Measurements from ENCODE around the gene MAGEB1.

MAGEB1 gene, protein sequence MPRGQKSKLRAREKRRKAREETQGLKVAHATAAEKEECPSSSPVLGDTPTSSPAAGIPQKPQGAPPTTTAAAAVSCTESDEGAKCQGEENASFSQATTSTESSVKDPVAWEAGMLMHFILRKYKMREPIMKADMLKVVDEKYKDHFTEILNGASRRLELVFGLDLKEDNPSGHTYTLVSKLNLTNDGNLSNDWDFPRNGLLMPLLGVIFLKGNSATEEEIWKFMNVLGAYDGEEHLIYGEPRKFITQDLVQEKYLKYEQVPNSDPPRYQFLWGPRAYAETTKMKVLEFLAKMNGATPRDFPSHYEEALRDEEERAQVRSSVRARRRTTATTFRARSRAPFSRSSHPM

DNA sequence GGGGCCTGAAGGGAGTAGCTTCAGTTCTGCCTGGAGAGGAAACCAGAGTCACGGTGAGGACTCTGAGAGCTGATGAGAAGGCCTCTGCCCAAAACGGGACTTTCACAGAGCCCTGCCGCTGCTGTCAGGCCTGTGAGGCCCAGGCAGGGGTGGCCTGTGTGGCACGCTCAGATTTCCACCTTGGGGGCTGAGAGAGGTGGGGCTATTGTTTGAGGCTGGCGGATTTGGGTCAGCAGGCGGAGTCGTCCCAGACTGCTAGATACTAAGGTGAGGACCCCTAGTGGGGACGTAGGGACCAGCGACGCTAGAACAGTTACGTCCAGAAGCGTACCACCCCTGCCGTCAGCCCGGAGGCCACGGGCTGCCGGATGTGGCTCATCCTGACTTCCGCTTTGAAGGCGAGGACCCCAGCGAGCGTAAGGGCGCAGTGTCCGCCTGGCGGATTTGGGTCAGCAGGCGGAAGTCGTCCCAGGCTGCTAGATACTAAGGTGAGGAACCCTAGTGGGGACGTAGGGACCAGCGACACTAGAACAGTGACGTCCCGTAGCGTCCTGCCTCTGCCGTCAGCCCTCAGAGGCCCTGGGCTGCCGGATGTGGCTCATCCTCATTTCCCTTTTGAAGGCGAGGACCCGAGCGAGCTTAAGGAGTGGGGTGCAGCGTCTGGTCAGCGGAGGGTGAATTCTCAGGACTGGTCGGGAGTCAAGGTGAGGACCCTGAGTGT lies at the start of gene MAGEB1:
Gene MAGEB1 (plus strand): TSS at position 378 of the 721 bp plus-strand sequence. CDS start 3,348 bp downstream, outside the sequence.
- DNase-seq (ENCODE audit: low read depth in 2 of 2), result no peak

DNA sequence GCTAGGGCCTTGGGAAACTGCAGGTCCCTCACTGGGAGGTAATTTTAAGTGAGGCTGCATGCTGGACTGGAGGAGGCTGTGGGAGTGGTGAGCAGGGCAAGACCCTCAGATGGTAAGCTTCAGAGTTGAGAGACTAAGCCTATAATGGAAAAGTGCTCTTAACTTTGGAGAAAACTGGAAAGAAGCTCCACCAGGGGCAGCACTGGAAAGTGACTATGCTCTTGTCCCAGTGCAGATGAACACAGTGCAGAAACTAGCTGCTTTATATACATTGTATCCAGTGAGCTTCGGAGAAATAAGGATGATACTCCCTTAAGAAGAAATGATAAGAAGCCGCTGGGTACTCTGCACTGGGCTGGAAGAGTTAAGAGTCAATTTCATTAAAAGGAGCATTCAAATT lies 34.8 kb upstream of the MAGEB1 start:
- DNase-seq (ENCODE audit: low read depth in 2 of 2), result no peak

DNA sequence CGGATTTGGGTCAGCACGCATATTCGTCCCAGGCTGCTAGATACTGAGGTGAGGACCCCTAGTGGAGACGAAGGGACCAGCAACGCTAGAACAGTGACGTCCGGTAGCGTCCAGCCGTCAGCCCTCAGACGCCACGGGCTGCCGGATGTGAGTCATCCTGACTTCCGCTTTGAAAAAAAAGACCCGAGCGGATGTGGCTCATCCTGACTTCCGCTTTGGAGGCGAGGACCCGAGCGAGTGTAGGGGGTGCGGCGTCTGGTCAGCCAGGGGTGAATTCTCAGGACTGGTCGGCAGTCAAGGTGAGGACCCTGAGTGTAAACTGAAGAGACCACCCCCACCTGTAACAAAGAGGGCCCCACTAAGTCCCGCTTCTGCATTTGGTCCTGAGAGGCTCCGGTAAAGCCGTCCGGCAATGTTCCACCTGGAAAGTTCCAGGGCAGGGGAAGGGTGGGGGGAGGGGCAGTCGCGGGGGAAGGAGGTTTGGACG lies 31.5 kb upstream of the MAGEB1 start, which contains the start of gene MAGEB2:
Gene MAGEB2 (plus strand): TSS at position 207 of the 487 bp plus-strand sequence. CDS start 3,018 bp downstream, outside the sequence.
- DNase-seq (ENCODE audit: low read depth in 2 of 2), result no peak

DNA sequence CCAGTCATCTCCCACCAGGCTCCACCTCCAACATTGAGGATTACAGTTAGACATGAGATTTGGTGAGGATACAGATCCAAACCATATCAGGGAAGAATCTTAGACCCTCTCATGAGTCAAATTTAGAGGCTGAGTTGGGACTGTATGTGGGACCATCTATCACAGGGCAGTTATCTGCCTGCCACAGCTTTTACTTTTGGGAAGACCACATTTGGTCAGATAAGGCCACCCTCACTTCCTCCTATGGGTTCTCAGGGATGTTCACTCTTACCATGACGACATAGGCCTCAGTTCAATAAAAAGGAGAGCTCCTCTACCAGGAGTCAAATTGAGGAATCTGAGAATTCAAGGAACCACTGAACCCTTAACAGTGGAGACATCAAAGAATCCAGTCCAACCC lies 29.5 kb upstream of the MAGEB1 start:
- DNase-seq (ENCODE audit: low read depth in 2 of 2), result no peak

DNA sequence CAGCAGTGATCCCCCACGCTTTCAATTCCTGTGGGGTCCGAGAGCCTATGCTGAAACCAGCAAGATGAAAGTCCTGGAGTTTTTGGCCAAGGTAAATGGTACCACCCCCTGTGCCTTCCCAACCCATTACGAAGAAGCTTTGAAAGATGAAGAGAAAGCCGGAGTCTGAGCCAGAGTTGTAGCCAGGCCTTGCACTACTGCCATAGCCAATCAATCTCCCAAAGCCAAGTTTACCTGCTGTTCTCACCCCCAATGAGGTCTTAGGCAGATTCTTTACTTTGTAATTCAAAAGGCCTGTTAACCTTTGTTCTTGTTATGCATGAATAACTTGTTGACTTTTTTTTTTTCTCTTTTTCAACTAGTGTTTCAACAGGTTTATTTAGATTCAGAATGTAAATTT lies 27.6 kb upstream of the MAGEB1 start:
- DNase-seq (ENCODE audit: low read depth in 2 of 2), result no peak

DNA sequence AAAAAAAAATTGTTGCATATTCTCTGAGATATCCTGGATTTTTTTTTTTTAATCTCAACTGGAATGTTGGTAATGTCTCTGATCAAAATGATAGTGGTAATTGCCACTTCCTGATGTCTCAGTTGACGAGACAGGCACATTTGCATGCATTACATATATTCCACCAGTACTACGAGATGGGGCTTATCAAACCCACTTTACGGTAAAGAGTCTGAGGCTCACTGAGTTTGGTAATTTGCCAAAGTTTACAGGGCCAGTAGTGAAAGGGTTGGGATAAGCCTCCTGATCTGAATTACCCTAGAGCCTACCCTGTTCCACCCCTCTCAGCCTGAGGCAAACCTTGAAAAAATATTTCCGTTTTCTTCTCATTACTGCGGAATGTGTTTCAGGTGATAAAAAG lies 26.3 kb upstream of the MAGEB1 start:
- DNase-seq (ENCODE audit: low read depth in 2 of 2), result no peak

DNA sequence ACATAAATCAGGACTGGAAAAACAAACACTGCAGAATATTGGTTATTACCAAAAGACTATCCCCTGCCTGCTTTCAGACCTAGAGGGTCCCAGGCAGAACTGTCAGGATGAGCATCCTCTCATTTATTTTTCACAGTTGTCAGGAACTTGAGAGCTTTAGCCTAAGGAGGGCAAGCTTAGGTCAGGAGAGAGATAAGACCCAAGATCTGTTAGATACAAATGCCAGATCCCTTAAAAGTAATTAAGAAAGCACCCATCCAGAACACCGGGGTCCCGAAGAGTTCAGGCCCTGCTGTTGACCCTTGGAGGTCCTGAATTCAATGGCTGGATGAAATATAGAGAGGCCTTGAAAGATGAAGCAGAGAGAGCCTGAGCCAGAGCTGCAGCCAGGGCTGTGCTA lies 22.4 kb upstream of the MAGEB1 start:
- DNase-seq (ENCODE audit: low read depth in 2 of 2), result no peak

DNA sequence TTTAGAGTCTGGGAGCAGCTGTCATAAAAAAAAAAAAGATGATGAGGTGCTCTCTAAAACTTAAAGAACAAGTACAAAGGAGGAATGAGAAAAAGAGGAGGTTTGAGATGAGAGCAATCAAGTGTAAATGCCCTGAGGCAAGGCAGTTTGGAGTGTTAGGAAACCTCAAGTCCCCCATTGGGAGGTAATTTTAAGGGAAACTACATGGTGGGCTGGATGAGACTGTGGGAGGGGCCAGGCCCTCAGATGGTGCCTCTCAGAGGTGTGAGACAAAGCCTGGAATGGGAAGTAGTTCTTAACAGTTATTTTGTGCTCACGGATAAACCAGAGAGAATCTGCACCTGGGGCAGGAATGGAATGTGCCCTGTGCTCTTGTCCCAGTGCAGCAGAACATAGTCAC lies 18.4 kb upstream of the MAGEB1 start:
- no peak for DNase-seq (ENCODE audit: low read depth in 2 of 2)

DNA sequence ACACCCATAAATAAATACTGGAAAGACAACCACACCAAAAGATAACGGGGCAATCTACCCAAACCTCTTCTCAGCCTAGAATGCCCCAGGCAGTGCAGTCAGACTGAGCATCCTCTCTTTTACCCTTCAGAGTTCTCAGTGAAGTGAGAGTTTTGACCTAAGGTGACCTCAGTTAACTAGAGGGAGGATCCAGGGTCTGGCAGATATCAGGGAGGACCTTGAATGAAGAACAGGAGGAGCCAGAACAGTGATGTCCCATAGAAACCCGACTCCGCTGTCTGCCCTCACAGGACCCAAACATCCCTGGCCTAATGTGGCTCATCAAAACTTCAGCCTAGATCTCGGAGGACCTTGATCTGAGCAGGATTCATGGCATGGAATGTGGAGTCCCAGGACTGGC lies 16.6 kb upstream of the MAGEB1 start, which contains the start of gene MAGEB3:
Gene MAGEB3 (plus strand): TSS at position 263 of the 400 bp plus-strand sequence. CDS start 5,268 bp downstream, outside the sequence.
- DNase-seq (ENCODE audit: low read depth in 2 of 2), result no peak

DNA sequence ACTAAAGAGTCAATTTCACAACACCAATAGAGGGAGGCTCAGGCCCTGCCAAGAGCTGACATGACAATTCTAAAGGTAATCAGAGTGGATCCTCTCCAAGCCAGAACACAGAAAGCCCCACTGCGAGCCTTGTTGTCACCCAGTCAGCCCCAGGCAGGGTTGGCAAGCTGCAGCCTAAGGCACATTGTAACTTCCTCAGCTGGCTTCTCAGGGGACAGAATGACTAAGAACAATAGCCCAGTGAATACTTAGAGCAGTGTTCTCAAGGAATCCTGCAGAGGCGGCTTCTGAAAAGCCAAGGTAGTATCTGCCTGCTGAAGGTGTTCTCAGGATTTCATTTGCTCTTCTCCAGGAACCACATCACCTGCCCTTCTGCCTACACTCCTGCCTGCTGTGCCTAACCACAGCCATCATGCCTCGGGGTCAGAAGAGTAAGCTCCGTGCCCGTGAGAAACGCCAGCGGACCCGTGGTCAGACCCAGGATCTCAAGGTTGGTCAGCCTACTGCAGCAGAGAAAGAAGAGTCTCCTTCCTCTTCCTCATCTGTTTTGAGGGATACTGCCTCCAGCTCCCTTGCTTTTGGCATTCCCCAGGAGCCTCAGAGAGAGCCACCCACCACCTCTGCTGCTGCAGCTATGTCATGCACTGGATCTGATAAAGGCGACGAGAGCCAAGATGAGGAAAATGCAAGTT lies 5.1 kb upstream of the MAGEB1 start, which contains the start of gene MAGEB4:
Gene MAGEB4 (plus strand): TSS at position 277 of the 692 bp plus-strand sequence. CDS start 136 bp downstream, at position 413.
- no peak for DNase-seq (ENCODE audit: low read depth in 2 of 2)

DNA sequence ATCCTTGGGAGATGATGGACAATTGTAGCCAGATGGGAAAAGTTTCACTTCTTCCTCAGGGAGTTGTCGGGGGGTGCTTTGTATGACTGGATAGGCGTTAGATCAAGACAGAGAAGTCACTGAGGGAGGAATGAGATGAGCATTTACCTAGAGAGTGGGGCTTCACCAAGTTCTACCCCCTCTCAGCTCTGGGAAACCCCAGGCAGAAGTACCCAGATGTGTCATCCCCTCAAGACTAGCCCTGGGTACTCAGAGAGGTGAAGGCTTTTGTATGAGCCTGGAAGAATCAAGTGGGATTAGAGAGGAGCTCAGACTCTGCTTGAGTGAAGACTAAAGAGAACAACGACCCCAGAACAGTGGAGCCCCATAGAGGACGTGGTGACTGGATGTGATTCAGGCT lies 1.9 kb downstream of the MAGEB1 start:
- DNase-seq (ENCODE audit: low read depth in 2 of 2), result no peak

DNA sequence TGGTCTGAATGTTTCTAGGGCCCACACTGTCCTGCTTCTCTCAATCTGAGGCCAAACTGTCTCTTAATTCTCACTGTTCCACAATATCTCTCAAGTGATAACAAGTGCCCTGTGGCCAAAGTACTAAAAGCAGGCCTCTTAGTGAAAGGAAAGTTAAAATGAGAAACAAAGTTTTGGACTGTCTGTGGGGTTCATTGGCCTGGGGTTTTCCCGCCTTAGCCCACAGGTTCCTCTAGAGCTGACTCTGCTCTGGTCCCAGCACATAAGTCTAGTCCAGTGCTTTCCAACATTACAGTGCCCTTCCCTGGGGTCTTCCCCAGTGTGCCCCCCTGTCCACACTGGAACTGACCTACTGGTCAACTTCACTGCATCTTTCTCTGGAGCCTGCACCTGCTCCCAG lies 6.3 kb downstream of the MAGEB1 start:
- no peak for DNase-seq (ENCODE audit: low read depth in 2 of 2)

DNA sequence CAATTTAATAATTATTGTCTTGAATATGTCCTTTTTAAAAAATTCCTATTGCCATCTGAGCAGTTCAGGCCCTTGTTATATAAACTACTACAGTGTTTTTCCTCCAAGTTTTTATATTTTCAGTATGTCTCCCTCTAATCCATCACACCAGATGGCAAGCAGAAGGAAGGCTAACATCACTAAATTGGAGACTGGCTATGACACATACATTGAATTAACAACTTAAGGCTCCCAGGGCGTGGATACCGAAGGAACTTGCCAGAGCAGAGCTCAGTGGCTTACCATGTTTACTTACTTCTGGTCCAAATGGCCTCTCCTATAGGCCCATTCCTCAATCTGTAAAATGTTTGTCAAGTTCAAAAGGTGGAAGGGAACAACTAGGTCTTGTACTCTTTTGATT lies 13.0 kb downstream of the MAGEB1 start:
- DNase-seq (ENCODE audit: low read depth in 2 of 2), result no peak

DNA sequence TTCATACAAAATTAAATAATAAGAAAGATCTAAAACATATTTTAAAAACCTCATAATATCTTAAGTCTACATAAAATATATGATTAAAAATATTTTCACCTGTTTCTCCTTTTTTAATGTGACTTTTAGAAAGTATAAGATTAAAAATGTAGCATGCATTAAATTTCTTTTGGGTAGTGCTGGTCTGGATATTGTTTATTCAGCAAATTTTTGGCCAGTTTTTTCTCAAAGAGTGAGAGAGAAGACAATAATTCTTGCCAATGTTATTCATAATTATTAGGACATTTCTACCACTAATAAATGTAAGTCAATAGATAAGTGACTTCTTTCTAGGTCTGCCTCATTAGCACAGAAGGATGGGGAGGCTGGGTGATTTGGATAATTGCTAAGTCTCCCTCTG lies 14.1 kb downstream of the MAGEB1 start:
- no peak for DNase-seq (ENCODE audit: low read depth in 2 of 2)

DNA sequence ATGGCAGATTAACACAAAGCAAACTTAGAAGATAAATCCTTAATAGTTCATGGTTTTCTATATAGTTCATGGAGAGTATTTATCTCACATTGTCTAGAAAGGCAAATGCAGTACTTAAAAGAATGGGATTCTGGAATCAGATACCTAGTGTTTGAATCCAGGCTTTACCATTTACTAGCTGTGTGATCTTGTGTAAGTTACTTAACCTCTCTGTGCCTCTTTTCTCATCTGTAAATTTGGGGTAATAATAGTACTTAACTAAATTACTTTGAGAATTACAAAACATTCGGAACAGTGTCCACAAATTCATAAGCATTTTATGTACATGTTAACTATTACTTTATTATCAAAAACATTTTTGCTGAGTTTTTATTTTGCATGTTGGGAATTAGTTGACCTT lies 15.8 kb downstream of the MAGEB1 start:
- no peak for DNase-seq (ENCODE audit: low read depth in 2 of 2)

DNA sequence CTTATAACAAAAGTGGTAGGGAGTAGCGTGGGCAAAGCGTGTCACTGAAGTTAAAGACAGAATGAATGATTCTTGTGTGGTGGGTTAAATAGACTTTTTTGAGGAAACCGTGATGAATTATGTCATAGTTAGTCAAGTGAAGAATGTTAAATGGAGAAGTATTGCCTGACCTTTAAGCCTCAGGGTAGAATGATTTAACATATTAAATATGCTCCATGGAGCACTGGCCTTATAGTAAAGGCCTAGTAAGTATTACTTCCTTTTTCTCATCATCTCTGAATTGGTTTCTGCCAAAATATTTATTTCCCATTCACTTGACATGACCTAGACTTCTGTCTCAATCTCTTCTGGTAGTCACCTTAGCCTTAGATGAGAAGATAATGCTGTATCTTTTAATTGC lies 23.7 kb downstream of the MAGEB1 start:
- no peak for DNase-seq (ENCODE audit: low read depth in 2 of 2)

DNA sequence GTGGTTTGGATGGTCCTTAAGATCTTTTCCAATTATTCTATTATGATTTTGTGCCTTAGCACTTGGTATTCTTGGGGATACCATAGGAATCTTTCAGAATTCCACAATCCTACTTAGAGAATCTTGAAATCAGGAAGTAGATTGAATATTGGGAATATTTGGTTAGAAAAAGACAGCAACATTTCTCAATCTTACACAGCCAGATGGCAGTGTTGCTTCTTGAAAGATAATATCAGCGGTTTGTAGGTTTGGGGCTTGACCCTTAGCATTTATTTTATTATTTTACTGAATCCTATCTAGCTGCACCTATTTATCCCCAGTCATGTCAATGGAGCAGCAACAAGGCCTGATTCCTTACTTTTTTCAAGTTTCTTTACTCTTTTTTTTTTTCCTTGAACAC lies 28.6 kb downstream of the MAGEB1 start:
- no peak for DNase-seq (ENCODE audit: low read depth in 2 of 2)

DNA sequence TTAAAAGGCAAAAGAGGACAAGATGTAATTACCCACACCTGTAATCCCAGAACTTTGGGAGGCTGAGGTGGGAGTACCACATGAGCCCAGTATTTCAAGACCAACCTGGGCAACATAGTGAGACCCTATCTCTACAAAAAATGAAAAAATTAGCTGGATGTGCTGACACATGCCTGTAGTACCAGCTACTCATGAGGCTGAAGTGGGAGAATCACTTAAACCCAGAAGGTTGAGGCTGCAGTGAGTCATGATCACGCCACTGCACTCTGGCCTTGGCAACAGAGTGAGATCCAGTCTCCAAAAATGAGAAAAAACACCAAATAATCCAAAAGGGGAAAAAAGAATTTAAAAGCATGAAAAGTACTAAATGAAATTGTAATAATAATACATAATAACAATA lies 31.4 kb downstream of the MAGEB1 start:
- DNase-seq (ENCODE audit: low read depth in 2 of 2), result no peak

DNA sequence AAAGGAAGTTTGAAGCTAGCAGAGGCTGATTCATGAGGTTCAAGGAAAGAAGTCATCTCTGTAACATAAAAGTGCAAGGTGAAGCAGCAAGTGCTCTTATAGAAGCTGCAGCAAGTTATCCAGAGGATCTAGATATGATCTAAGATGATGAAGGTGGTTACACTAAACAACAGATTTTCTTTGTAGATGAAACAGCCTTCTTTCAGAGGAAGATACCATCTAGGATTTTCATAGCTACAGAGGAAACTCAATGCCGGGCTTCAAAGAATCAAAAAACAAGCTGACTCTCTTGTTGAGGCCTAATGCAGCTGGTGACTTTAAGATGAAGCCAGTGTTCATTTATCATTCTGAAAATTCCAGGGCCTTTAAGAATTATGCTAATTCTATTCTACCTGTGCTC lies 33.5 kb downstream of the MAGEB1 start:
- no peak for DNase-seq (ENCODE audit: low read depth in 2 of 2)

DNA sequence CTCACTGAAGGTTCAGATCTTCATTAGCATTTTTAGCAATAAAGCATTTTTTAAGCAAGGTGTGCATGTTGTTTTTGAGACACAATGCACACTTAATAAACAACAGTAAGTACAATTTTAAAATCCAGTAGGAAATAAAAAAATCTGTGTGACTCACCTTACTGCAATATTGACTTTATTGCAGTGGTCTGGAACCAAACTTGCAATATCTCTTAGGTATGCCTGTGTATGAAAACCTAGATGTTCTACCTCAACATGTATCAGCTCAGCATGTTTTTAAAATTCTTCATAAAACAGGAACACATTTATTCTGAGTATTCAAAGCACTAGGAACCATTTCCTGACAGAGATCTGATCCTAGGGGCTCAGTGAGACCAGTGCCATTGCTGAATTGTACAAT lies 35.6 kb downstream of the MAGEB1 start:
- DNase-seq (ENCODE audit: low read depth in 2 of 2), result no peak

DNA sequence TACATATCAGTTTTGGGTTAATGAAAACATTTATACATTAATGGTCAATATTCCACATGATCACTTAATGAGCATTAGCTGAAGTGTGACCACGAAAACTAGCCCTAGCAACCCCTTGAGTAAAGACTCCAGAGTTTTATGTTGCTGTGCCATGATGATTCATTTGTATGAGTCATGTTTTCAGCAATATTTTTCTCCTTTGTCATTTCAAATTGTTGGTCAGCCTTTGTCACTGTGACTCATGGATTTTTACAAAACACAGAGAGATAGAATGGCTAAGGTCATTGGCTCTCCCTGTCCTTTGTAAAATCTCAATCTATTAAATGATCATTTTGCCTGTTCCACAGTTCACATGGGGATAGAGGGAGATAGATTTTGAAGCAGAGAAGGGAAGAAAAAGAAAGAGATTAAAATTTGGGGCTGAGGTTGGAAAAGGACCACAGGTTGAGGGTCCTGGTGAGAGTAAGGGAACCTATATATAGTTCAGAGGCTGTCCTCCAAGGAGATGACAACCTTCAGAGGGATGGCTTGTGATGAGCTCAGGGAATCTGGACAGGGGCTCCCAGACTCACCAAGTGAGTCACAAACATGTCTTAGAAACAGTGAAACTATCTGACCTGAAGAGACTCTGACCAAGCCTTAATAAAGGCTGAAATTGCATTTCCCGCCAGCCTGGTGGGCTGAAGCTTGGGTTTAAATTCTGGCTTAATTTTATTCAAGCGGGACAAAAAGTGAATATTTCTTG lies 36.7 kb downstream of the MAGEB1 start:
- DNase-seq (ENCODE audit: low read depth in 2 of 2), result no peak

All from stimulated activated CD8-positive, alpha-beta memory T cell treated with anti-CD3 and anti-CD28 coated beads, Interleukin-15, amount 100 ng/mL, for 4 hours (primary cell).